HG02610 (cell line): ENCODE results near the gene KLK2.

ENCODE experiments used
- ATAC-seq: cut with Tn5 transposase; IDR thresholded peaks from one replicate; pipeline ENCODE4 v1.9.1; 2021; ENCODE audit warnings: mild to moderate bottlenecking, moderate library complexity; ENCODE audit not compliant: unreplicated experiment

KLK2 gene

GRCh38 chr19:50844296-50844935 lies 28.8 kb upstream of the KLK2 start:
- no peak for ATAC-seq

- ATAC-seq: no peak
These were observed 22.5 kb upstream of the KLK2 start for GRCh38 chr19:50850738-50851137.

- ATAC-seq: no peak
These were observed 21.6 kb upstream of the KLK2 start for GRCh38 chr19:50851620-50852019.

- no peak for ATAC-seq
These were observed 18.4 kb upstream of the KLK2 start, which contains the start of gene KLK3 for GRCh38 chr19:50854636-50855410. Gene KLK3, plus strand, starts transcription at chr19:50854915. Its CDS starts 41 bp downstream, at chr19:50854956.

- no peak for ATAC-seq
These were observed 15.9 kb upstream of the KLK2 start for GRCh38 chr19:50857366-50857765.

- ATAC-seq: no peak
These were observed 14.4 kb upstream of the KLK2 start for GRCh38 chr19:50858886-50859285.

- ATAC-seq: no peak
These were observed 13.4 kb upstream of the KLK2 start for GRCh38 chr19:50859849-50860248.

- no peak for ATAC-seq
These were observed 12.2 kb upstream of the KLK2 start for GRCh38 chr19:50861010-50861409.

- ATAC-seq: no peak
These were observed 11.5 kb upstream of the KLK2 start for GRCh38 chr19:50861496-50862286.

GRCh38 chr19:50869479-50869878 lies 3.8 kb upstream of the KLK2 start:
- ATAC-seq: no peak

GRCh38 chr19:50870417-50871089 lies 2.7 kb upstream of the KLK2 start:
- no peak for ATAC-seq

GRCh38 chr19:50874211-50874610 lies 972 bp downstream of the KLK2 start:
- ATAC-seq: no peak

GRCh38 chr19:50875795-50876422 lies 2.7 kb downstream of the KLK2 start:
- no peak for ATAC-seq

GRCh38 chr19:50876456-50876855 lies 3.2 kb downstream of the KLK2 start:
- ATAC-seq: no peak

- ATAC-seq: no peak
These were observed 4.1 kb downstream of the KLK2 start for GRCh38 chr19:50877338-50877737.

GRCh38 chr19:50878851-50879250 lies 5.6 kb downstream of the KLK2 start:
- no peak for ATAC-seq

- no peak for ATAC-seq
These were observed 7.0 kb downstream of the KLK2 start for GRCh38 chr19:50880241-50880640.

- no peak for ATAC-seq
These were observed 8.9 kb downstream of the KLK2 start for GRCh38 chr19:50882188-50882587.

- no peak for ATAC-seq
These were observed 16.4 kb downstream of the KLK2 start for GRCh38 chr19:50889638-50890037.

GRCh38 chr19:50890422-50891252 lies 17.4 kb downstream of the KLK2 start:
- no peak for ATAC-seq
